ENCODE results near the gene IPCEF1. TPM values are rescaled to one million over a fixed set of nuclear protein-coding genes. Genes with fewer than 3 reads are reported as not detected.

The IPCEF1 gene
- total RNA-seq, 1 donor from 2014 or later, result 0.61 TPM

DNA sequence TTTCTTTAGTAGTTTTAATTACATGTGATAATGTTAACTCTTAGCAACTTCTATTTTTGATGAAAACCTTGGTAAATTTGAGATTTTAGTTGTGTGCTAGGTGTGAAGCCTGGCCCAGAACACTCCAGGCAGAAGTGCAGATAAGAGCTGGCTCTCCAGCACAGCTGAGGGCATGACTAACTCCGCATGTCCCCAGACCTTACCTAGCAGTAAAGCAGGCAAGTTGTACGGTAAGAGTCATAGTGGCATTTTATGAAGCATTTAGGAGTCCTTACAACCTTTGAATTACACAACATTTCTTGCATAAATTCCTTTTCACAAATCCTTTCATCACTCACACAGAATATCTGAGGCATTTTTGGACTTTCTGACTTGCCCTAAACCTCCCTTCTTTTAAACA lies 250.4 kb downstream of the IPCEF1 start:
- DNase-seq, result no peak
- no peaks in the 10 kb centered on the region for H3K36me3 Mint-ChIP-seq (ENCODE audit: unreplicated experiment)
- no peaks in the 10 kb centered on the region for H3K4me1 Mint-ChIP-seq (ENCODE audit: low read depth, unreplicated experiment)
- TF ChIP-seq, protein P1, sequence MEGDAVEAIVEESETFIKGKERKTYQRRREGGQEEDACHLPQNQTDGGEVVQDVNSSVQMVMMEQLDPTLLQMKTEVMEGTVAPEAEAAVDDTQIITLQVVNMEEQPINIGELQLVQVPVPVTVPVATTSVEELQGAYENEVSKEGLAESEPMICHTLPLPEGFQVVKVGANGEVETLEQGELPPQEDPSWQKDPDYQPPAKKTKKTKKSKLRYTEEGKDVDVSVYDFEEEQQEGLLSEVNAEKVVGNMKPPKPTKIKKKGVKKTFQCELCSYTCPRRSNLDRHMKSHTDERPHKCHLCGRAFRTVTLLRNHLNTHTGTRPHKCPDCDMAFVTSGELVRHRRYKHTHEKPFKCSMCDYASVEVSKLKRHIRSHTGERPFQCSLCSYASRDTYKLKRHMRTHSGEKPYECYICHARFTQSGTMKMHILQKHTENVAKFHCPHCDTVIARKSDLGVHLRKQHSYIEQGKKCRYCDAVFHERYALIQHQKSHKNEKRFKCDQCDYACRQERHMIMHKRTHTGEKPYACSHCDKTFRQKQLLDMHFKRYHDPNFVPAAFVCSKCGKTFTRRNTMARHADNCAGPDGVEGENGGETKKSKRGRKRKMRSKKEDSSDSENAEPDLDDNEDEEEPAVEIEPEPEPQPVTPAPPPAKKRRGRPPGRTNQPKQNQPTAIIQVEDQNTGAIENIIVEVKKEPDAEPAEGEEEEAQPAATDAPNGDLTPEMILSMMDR (IDR thresholded peaks at IDR 0.05; ENCODE audit: partially characterized antibody, unreplicated experiment), result no peak
- H3K9me3 Mint-ChIP-seq (ENCODE audit: unreplicated experiment), result no peaks in the 10 kb centered on the region
- H3K27me3 Mint-ChIP-seq (ENCODE audit: unreplicated experiment), result no peaks in the 10 kb centered on the region
- H3K27ac Mint-ChIP-seq (ENCODE audit: unreplicated experiment), result no peak overlapping the region
- H3K4me3 Mint-ChIP-seq (ENCODE audit: unreplicated experiment), result no peak overlapping the region

Other genes with a start within 250 kb of the IPCEF1 start
- 2.0 TPM for gene CNKSR3, start 153.9 kb upstream of the IPCEF1 start, total RNA-seq (ENCODE audit: unreplicated experiment)

Data from glutamatergic neuron (in vitro differentiated cells).